ENCODE measurements around the gene POU2F2.

- no peak for TF ChIP-seq PREB (CRISPR knock-in tag; IDR thresholded peaks at IDR 0.05; ENCODE audit: borderline replicate concordance)
- no peak for TF ChIP-seq CTCF (IDR thresholded peaks at IDR 0.05)
- no peak for TF ChIP-seq ZNF423 (CRISPR knock-in tag; IDR thresholded peaks at IDR 0.05)
- TF ChIP-seq ESRRA (CRISPR knock-in tag; IDR thresholded peaks at IDR 0.05; ENCODE audit: borderline replicate concordance): no peak
- no peak for TF ChIP-seq TP53 (CRISPR knock-in tag; IDR thresholded peaks at IDR 0.05)
- no peak for TF ChIP-seq ATF3 (CRISPR knock-in tag; conservative IDR thresholded peaks at IDR 0.05)
- TF ChIP-seq MAX (CRISPR knock-in tag; IDR thresholded peaks at IDR 0.05): no peak
- no peak for TF ChIP-seq USF1 (CRISPR knock-in tag; IDR thresholded peaks at IDR 0.05)
- TF ChIP-seq ZNF281 (CRISPR knock-in tag; IDR thresholded peaks at IDR 0.05): no peak
These were observed 34.1 kb upstream of the POU2F2 start for GRCh38 chr19:42166316-42166715.

Measured in WTC11 (cell line).